HEK293T (cell line): ENCODE data around the gene OR2G6.
"Not testable (repeated sequence)": the region's sequence is repeated elsewhere in the genome, so short reads cannot be mapped to it uniquely, and the experiment has no call there.

ENCODE experiments used
- FOXM1 ChIP-seq: fragments of 450-650 bp; IDR thresholded peaks from 2 replicates; pipeline ENCODE4 v1.6.1; 2017; ENCODE audit warnings: mild to moderate bottlenecking, borderline replicate concordance
- SP1 ChIP-seq: fragments of 450-650 bp; IDR thresholded peaks from 2 replicates; pipeline ENCODE4 v1.6.1; 2017
- TARDBP ChIP-seq: fragments of 450-650 bp; IDR thresholded peaks from 2 replicates; pipeline ENCODE4 v1.6.1; 2016
- ZNF384 ChIP-seq: fragments of 450-650 bp; IDR thresholded peaks from 2 replicates; pipeline ENCODE4 v1.6.1; 2016
- TF ChIP-seq, protein P1 (sequence below): fragments of 450-650 bp; IDR thresholded peaks from 2 replicates; pipeline ENCODE4 v1.6.1; 2016

DNA sequence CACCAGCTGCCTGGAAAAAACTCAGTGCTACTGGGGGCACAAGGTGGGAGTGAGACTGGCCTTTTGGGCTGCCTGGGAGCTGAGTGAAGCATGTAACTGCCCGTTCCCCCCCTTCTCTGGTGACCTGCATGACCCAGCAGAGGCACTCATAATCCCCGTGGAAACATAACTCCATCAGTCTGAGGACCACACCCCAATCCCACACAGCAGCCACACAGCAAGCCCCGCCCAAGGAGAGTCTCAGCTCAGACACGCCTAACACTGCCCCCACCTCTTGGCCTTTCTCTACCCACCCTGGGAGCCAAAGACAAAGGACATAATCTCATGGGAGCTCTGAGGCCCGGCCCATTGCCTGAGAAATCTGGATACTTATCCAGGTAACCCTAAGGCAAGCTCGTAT, 43.2 kb downstream of the OR2G6 start:
- not testable (repeated sequence) for TF ChIP-seq SP1, FOXM1, ZNF384, TARDBP
- TF ChIP-seq, protein P1, sequence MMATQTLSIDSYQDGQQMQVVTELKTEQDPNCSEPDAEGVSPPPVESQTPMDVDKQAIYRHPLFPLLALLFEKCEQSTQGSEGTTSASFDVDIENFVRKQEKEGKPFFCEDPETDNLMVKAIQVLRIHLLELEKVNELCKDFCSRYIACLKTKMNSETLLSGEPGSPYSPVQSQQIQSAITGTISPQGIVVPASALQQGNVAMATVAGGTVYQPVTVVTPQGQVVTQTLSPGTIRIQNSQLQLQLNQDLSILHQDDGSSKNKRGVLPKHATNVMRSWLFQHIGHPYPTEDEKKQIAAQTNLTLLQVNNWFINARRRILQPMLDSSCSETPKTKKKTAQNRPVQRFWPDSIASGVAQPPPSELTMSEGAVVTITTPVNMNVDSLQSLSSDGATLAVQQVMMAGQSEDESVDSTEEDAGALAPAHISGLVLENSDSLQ, result not testable (repeated sequence)
